Cerebellar nuclear complex (tissue), 1 donor: Measurements from ENCODE around the gene KLHL3.

Experiments used
- DNase-seq, 2 experiments: peaks; one replicate each; lab custom pipeline; 2025; lab: John Stamatoyannopoulos, UW

Gene KLHL3

GRCh38 chr5:137747848-137748247 lies 12.0 kb upstream of the KLHL3 start:
- DNase-seq, result no peak

- peak; percentile 31 to 72 for DNase-seq
Measured at GRCh38 chr5:137743031-137743640, 7.2 kb upstream of the KLHL3 start.

- no peak for DNase-seq
Measured at GRCh38 chr5:137741718-137742117, 5.8 kb upstream of the KLHL3 start.

DNA sequence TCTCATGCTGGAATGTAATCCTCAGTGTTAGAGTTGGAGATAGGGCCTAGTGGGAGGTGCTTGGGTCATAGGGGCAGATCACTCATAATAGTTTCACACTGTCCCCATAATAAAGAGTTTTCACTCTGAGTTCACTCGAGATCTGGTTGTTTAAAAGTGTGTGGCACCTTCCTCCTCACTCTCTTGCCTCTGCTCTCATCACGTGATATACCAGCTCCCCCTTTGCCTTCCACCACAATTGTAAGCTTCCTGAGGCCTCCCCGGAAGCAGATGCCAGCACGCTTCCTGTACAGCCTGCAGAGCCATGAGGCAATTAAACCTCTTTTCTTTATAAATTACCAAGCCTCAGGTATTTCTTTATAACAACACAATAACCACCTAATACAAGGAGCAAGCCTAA lies 3.8 kb upstream of the KLHL3 start:
- DNase-seq, result no peak

GRCh38 chr5:137738947-137739346 lies 3.1 kb upstream of the KLHL3 start:
- DNase-seq, result no peak

DNA sequence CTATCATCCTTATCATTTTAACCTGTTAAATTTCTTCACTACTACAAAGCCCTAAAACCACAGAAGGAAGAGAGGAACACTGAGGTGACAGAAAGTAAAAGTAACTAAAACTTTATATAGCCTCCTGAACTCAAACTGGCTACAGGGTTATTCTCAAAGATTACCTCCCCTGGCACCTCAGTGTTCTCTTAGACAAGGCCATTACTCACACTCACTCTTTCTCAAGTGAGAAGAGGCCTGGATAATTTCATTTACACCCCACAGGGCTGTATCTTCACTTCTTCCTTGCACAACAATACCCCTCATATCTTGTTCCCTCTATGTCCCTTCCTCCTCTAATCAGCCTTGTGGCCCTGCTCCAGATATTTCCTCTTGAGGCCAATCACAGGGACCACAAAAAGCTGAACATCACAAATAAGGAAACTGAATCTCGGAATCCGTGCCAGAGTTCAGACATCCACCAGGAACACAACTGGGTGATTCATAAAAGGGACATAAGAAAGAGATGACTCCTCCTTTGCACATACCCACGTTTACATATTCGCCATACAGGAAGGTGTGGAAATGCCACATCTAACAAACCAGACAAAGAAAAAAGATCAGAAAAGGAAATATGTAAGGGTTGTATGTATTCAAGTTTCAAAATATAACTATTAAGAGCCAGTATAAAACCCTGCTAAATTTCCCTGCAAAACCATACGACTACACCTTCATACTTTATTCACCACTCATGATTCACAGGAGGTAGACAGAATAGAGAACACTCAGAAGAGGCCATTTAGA lies 1.7 kb upstream of the KLHL3 start:
- DNase-seq, result no peak

GRCh38 chr5:137736496-137736895 lies 607 bp upstream of the KLHL3 start:
- DNase-seq, result no peak

DNA sequence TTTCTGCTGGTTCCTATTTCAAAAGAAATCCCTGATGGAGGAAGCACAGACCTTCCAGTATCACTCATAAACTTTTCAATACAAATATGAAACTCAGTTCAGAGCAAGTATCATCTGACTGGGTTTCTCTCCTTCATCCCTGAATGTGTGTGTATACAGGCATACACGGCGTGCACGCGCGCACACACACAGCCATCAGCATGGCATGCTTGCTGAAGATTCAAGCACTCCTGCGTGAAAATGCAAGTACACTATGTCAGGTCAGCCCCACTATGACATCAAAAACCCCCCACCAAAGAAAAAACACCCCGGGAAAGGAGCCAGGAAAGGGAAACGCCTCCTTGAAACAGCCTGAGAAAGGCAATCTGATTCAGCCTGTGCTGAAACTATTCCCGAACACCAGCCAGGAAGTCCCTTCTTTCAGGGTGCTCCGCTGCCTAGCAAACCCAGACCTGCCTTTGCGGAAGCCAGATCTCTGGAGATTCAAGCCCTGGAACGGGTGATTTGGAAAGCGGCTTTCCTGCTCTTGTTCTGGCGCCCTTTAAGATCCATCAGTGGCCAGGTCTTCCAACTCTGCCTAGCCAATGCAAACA lies 831 bp downstream of the KLHL3 start:
- DNase-seq, result peak in 1 of 2 experiments; percentile 21

DNA sequence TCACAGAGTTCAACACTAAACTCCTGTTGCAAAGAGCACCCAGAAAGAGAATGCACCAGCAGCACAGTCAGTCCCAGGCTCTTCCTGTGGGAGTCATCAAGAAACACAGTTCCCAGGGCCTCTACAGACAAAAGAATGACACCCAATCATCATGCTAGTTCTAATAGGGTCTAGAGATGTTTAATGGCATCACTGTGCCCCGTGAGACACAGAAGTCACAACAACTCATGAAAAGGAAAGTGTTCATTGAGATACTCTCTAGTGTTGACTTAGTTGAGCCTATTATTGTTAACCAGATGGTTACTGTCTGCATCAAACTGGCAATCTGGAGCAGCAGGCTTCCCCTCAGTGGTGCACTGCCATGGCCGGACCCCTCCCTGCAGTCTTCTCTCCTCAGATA lies 1.6 kb downstream of the KLHL3 start:
- DNase-seq, result no peak

- DNase-seq, result no peak
Measured at GRCh38 chr5:137733922-137734321, 2.0 kb downstream of the KLHL3 start.

GRCh38 chr5:137733006-137733405 lies 2.9 kb downstream of the KLHL3 start:
- DNase-seq, result no peak

- DNase-seq, result no peak
Measured at GRCh38 chr5:137731176-137731575, 4.7 kb downstream of the KLHL3 start.

GRCh38 chr5:137730336-137730735 lies 5.6 kb downstream of the KLHL3 start:
- DNase-seq, result no peak

DNA sequence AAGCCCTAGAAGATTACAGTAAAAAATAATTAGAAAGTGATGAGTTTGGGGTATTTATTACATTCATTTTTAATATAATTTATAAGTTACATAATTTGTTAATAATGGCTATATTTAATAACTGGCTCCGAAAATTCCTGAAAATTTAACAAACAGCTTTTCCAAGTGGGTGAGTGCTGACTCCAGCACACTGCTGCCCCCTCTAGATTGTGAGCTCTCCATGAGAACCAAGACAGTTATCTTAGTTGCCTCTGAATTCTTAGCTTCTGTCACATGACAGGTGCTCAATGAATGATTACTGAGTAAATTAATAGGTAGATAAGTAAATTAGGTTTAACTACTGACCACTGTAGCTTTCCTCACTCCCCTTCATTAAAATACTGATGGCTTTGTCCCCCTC lies 7.8 kb downstream of the KLHL3 start:
- DNase-seq, result no peak

DNA sequence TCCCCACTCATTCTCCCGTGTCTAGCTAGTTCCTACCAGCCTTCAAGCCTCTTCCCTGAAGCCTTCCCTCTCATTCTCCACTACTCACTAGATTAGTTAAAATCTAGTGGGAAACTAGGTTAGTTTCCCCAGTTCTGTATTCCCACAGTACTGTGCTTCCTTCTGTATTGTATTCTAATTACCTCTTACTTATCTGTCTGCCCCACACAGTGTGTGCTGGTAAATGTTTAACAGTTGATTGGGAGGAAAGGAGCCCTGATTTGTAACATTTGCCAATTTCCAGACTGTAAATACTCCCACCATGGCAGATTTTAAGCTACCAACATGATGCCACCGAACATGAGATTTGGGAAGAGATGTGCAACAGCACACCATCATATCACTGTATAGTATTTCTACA lies 8.3 kb downstream of the KLHL3 start:
- no peak for DNase-seq

DNA sequence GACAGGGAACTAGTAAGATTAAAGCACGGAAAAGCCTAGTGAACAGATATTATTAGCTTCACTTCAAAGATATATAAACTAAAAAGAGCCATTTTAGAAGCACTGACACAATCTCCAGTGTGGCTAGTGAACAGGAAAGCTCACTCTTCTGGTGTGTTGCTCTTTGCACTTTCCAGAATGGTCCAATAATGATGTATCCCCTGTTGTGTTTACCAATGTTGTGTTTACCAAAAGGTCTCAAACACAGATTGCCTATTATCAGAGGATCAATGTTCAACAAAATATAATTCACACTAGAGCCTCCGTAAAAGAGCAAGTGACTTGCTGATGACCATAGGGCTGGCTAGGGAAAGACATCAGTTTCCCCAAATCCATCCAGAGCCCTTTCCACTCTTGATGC lies 11.6 kb downstream of the KLHL3 start:
- DNase-seq, result no peak

DNA sequence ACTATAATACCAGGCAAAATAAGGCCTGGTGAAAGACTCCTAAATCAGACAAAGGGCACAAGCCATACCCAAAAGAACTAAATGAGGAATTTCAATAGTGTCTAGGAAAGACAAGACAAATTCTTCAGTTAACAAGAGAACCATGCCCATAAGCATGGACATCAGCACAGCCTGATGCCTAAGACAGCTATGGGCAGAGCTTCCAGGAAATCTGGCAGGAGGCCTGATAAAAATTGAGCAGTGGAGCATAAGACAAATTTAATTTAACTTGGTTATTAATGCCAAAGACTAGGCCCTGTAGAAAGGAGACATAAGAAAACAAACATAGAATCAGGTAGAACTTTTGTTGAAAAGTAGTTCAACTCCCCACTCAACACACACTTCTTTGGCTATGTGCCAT lies 17.3 kb downstream of the KLHL3 start:
- peak; percentile 75 to 87 for DNase-seq

DNA sequence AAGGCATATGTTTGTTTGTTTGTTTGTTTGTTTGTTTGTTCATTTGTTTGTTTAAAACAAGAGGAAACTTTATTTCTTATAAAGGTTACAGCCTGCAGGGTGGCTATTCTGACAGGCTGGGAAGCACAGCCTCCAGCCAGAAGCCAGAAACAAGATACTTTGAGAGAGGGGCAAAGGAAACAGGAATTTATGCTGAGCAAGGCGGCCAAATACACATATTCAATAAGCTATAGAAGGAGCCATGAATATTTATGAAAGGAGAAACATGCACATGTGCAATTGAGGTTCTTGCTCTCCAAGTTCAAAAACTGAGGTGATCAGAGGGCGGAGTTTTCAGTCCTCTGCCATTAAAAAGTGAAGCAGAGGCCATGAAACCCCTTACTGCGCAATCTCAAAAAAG lies 19.6 kb downstream of the KLHL3 start:
- DNase-seq, result no peak

DNA sequence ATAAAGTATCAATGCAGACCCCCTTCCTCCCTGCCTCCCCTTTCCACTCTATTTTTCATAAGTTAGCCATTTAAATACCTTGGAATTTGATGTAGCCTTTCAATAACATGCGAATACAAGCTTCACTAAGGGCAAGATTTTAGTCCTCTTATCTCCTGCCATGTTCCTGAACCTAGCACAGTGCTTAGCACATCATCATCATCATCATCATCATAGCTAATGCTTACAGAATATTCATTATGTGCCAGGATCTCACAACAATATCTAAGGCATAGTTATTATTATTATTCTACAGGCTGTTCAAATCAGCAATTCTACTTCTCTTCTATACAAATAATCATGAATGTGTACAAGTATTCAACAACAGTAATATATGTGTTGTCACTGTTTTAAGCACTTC lies 20.4 kb downstream of the KLHL3 start:
- DNase-seq, result no peak

DNA sequence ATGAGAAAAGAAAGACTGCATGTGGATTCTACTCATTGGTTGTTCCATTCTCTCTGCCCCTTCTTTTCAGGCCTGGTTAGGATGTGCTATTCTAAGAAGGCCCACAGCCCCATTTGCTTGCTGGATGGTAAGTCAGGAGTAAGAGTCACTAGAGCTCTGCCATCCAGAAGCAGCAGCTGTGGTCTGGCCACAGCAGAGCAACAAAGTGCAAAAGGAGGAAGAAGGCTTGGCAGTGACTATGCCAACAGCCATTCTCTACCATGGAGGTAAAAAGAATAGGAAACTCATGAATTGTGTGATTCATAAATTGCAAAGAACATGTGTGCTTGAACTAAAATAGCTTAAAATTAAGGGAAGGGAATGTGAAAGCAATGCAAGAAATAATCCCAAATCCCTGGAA lies 20.9 kb downstream of the KLHL3 start:
- DNase-seq, result no peak

DNA sequence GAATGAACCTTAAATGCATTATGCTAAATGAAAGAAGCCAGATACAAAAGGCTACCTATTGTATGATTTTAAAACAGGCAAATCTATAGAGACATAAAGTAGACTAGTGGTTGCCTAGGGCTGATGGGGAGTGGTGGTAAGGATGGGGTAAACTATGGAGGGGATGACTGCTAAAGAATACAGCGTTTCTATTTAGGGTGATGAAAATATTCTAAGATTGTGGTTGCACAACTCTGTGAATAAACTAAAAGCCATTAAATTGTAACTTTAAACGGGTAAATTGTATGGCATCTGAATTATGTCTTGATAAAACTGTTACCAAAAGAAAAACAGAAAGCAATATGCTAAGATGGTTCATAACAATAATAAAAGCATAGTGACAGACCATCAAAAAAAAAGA lies 21.4 kb downstream of the KLHL3 start:
- no peak for DNase-seq

DNA sequence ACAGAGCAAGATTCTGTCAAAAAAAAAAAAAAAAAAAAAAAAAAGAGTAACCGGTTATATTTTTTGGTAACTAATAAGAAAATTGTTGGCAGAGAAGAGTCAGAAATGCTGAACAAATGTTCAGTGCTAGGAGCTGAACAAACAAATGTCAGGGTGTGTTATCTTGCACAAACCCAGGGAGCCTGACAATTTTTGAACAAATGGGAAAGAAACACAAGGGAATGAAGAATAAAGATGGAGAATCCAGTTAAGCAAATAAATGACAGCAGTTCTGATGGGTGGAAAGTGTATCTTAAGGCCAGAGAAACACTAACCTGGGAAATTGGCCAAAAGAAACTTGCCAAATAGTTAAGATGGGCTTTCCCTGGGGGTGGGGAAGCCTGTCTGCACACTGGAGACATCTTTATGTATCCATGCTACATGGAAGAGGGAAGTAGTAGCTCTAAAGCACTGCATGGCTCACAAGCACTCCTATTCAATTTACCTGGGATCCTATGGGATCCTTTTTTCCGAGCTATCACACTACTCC lies 23.7 kb downstream of the KLHL3 start:
- no peak for DNase-seq

DNA sequence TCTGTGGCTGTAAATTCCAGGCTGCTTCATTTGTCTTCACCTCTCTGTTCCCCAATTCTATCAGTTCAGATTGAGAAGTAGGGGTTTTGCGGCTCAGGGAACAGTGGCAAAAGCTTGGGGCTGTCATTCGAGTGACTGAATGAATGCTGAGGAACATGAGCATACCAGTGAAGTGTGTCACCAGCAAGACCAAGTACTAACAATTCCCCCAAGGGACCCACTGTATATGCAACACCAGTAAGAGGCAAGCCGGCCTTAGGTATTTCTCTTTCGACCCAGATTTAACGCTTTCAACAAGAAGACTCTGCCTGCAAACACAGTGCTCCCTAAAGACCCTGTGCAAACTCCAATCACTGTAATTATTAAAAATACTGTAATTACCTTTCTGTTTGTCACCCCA lies 25.8 kb downstream of the KLHL3 start:
- no peak for DNase-seq
